Measurements from ENCODE around the gene C5. TPM values are rescaled to one million over a fixed set of nuclear protein-coding genes. Genes with fewer than 3 reads are reported as not detected.

Gene C5
- 4.4 and 5.1 TPM in 2 replicates for total RNA-seq

DNA sequence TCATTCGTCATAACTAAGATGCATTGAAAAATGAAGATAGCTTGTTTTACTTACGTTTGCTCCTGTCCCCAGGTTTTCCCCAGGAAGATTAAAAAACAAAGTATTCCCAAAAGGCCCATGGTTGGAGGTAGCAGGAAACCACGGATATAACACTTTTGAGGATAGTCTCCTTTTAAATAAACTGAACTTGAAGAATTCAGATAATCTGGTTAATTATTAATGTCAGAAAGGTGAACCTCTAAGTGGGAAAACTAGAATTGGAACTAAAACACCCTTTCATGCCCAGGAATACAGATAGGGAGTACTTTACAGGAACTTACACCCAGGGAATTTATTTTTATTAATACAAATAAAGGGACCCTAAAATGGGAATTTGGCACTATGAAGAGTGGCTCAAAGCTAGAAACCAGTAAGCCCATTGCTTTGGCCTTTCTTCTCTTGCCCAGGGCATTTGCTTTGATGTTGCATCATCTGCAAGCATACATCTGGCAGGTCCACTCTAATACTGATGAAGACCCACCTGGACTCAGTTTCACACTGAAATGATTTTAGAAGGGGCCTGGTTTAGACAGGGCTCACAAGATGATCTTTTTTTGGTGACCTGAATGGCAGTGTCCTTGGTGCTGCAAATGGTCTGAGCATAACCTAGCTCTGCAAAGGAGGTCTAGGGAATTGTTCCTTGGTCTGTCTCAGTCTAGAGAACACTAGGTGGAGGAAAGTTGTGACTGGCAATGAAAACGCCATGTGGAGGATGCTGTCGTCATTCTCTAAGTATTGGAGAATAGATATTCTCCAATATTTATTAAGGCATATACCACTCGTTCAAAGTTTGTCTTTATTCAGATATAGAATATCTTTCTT, at the start of gene C5:
TSS of gene C5 (minus strand) at position 148 of the 861 bp plus-strand sequence. CDS start at position 119, 29 bp downstream.

DNA sequence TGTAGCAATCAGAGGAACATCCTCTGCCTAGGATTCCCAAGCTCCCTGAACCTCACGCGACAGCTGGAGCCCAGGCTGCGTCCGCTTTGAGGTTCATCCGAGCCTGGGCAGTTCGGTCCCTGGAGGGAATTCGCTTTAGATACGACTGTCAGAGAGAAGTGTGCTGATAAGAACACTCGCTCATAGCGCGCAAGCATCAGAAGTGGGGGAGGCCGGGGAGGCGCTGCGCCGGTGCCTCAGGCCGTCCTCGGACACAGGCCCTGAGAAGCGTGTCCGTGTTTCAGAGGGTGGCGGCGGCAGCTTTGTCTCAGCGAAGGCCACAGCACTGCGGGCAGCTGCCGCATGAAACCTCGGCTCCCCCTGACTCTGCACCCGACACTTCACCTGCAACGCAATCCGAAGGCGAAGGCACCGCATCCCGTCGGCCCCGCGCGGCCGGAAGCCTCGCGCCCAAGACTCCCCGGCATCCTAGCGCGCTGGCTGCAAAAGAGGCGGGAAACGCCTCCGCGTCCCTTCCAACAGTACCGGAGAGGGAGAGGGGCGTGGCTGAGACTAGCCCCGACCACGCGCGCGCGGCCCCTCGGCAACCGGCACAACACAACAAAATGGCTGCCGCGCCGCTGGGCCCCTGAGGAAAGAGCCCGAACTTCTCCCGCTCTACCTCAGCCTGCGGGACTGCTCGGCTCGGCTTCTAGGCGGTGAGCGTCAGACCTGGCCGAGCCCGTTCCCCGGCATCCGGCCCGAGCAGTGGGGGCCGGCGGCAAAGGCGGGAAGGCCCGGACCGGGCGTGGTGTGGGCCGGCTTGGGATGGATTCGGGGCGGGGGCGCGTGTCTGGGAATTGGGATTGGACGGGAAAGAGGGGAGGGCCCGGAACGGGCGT, 24.5 kb upstream of the C5 start, which contains the start of gene CNTRL:
TSS of gene CNTRL (plus strand) at position 586 of the 881 bp plus-strand sequence. CDS start 13,372 bp downstream, outside the sequence.

DNA sequence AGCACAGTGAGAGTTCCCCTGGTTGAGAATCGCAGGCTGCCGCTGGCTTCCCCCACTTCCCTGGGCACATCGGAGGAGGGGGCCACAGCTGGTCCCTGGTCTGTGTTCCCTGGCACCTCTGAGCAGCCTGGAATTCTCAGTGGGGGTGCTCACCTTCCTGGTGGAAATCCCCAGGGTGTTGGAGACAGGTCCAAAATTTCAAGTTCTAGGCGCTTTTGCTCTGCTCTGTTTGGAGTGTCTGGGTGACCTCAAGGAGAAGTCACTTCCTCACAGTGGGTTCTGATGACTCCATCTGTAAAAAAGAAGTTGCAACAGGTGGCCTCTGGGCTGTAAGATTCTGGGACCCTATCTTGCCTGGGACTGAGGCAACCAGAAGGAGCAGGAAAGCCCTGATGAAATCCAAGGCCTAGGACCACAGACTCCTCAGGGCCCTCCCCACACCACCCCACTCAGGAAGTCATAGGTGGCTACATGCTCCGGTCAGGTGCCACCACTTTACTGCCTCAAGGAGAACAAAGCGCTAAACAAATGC, 123.6 kb downstream of the C5 start, which contains the start of gene TRAF1:
TSS of gene TRAF1 (minus strand) at position 400 of the 532 bp plus-strand sequence. CDS start 721 bp downstream, outside the sequence.

Other genes starting within 250 kb of the C5 start
- gene PSMD5, start 207.4 kb downstream of the C5 start, total RNA-seq, result 33.4 and 36.8 TPM in 2 replicates
- 45.6 and 54.0 TPM in 2 replicates for gene PHF19, start 173.1 kb downstream of the C5 start, total RNA-seq
- 2.2 and 2.9 TPM in 2 replicates for gene TRAF1, start 123.5 kb downstream of the C5 start, total RNA-seq
- 7.0 and 13.7 TPM in 2 replicates for gene CNTRL, start 24.7 kb upstream of the C5 start, total RNA-seq
- 25.4 and 28.0 TPM in 2 replicates for gene RAB14, start 151.6 kb upstream of the C5 start, total RNA-seq
- gene GSN, start 217.9 kb upstream of the C5 start, total RNA-seq, result 186 and 208 TPM in 2 replicates